Mesothelial cell of epicardium (in vitro differentiated cells): ENCODE results near the gene GRIA3. TPM values are rescaled to one million over a fixed set of nuclear protein-coding genes. Genes with fewer than 3 reads are reported as not detected.
"Not testable (repeated sequence)": the region's sequence is repeated elsewhere in the genome, so short reads cannot be mapped to it uniquely, and the experiment has no call there.

ENCODE experiments used
- DNase-seq, 2 experiments: peaks; one replicate each; pipeline ENCODE4 v3.0.0; 2021; ENCODE audit warnings: low spot score in 2 of 2; ENCODE audit not compliant: unreplicated experiment in 2 of 2
- H3K27ac Mint-ChIP-seq: 2 replicates; pipeline ENCODE4 v1.8.0; 2021; ENCODE audit warnings: mixed read lengths
- H3K27me3 Mint-ChIP-seq: 2 replicates; pipeline ENCODE4 v1.8.0; 2021; ENCODE audit warnings: low read depth, mixed read lengths
- H3K36me3 Mint-ChIP-seq: 2 replicates; pipeline ENCODE4 v1.8.0; 2021; ENCODE audit warnings: mixed read lengths
- H3K4me1 Mint-ChIP-seq: 2 replicates; pipeline ENCODE4 v1.8.0; 2021; ENCODE audit warnings: mixed read lengths
- H3K4me3 Mint-ChIP-seq: 2 replicates; pipeline ENCODE4 v1.8.0; 2021; ENCODE audit warnings: mild to moderate bottlenecking, moderate library complexity, mixed read lengths
- H3K9me3 Mint-ChIP-seq: 2 replicates; pipeline ENCODE4 v1.8.0; 2021; ENCODE audit warnings: mixed read lengths
- total RNA-seq: library from RNA; stranded (reverse); gene quantifications from 3 replicates; pipeline ENCODE4 v1.2.1, GENCODE V29; 2021
- TF ChIP-seq, protein P1 (sequence below): fragments of 200-600 bp; sonication (generic); IDR thresholded peaks from one replicate; pipeline ENCODE4 v1.5.0; 2021; ENCODE audit warnings: antibody characterized with exemption; ENCODE audit not compliant: unreplicated experiment

Gene GRIA3
- total RNA-seq, 1 donor from 2014 or later = 1.9 TPM

DNA sequence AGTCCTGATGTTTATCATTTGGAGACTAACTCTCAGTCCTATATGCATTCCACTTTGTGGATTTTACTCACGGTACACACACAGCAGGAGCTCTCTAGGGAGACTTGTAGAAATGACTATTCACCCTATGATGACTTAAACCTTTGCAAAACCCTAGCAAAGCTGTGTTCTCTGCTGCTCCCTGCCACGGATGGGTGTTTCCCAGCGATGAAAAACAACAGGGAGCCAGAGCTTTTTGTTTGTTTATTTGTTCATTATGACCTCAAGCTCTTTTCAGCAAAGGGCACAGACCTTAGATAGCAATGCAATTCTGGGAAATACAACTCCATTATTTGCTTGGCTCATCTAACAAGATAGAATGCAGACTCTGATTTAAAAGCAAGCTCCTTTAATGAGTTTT is 156.6 kb downstream of the GRIA3 start:
- TF ChIP-seq, protein P1, sequence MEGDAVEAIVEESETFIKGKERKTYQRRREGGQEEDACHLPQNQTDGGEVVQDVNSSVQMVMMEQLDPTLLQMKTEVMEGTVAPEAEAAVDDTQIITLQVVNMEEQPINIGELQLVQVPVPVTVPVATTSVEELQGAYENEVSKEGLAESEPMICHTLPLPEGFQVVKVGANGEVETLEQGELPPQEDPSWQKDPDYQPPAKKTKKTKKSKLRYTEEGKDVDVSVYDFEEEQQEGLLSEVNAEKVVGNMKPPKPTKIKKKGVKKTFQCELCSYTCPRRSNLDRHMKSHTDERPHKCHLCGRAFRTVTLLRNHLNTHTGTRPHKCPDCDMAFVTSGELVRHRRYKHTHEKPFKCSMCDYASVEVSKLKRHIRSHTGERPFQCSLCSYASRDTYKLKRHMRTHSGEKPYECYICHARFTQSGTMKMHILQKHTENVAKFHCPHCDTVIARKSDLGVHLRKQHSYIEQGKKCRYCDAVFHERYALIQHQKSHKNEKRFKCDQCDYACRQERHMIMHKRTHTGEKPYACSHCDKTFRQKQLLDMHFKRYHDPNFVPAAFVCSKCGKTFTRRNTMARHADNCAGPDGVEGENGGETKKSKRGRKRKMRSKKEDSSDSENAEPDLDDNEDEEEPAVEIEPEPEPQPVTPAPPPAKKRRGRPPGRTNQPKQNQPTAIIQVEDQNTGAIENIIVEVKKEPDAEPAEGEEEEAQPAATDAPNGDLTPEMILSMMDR = no peak
- Mint-ChIP-seq H3K27me3 (no peaks in the 10 kb centered on the region), H3K9me3 (peaks cover 24% of the 10 kb centered on the region), H3K27ac (no peak overlapping the region), H3K4me3 (no peak overlapping the region), H3K4me1 (no peaks in the 10 kb centered on the region), H3K36me3 (no peaks in the 10 kb centered on the region)
- no peak for DNase-seq

DNA sequence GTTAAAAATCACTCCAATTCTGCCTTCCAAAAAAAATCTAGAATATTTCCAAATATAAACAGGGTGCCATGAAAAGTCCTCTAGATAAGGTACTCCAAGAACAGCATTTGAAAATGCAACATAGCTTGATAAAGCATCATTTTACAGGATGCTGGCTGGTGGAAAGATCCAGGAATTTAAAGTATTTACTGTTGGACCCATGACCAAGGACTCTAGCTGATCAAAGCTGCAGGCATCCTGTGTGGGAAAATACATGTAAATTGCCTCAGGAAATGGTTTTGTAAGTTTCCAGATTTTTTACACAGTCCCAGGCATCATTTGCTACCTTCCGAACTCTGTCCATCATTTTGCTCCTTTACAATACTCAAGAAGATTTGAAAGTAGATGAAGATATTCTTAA is 164.4 kb downstream of the GRIA3 start:
- DNase-seq = no peak
- no peaks in the 10 kb centered on the region for H3K4me1 Mint-ChIP-seq
- no peaks in the 10 kb centered on the region for H3K36me3 Mint-ChIP-seq
- H3K9me3 Mint-ChIP-seq = peaks cover 12% of the 10 kb centered on the region
- H3K27ac Mint-ChIP-seq = no peak overlapping the region
- no peak overlapping the region for H3K4me3 Mint-ChIP-seq
- H3K27me3 Mint-ChIP-seq = peaks cover 1% of the 10 kb centered on the region
- TF ChIP-seq, protein P1 = no peak

DNA sequence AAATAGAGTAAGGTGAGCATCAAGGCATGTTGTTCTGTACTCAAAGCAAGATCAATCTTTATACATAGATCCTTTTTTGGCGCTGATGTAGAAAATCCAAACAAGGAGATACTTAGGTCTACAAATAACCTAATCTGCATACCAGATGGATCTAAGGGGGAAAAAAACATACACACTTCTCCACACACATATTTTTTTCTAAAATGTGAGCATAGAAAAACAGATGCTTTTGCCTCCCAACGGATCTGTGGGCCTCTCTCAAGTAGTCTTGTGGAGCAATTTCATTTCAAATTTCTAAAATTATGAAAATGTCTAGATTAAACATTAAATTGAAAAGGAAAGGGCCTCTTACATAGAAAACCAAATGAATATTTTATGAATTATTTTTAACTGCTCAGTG is 166.1 kb downstream of the GRIA3 start:
- TF ChIP-seq, protein P1 = no peak
- H3K27me3 Mint-ChIP-seq = peaks cover 3% of the 10 kb centered on the region
- H3K36me3 Mint-ChIP-seq = no peaks in the 10 kb centered on the region
- H3K4me3 Mint-ChIP-seq = no peak overlapping the region
- no peak overlapping the region for H3K27ac Mint-ChIP-seq
- H3K9me3 Mint-ChIP-seq = peaks cover 12% of the 10 kb centered on the region
- no peak for DNase-seq
- no peaks in the 10 kb centered on the region for H3K4me1 Mint-ChIP-seq

DNA sequence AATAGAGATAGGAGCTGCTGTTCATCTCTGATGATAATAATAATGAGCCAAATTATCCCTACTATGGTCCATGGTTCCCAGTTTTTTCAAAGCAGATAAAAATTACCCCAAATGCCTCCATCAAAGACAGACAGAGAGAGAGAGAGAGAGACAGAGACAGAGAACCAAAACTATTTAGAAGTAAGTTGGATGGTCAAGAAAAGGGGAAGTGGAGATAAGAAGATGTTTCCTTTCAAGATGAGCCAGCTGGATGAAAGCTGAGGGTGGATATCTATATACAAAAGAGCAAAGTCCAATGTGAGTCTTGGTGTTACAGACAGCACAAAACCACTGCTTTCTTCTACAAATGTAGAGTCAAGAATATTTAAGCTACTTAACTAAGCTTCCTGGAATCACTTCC is 173.9 kb downstream of the GRIA3 start:
- H3K27me3 Mint-ChIP-seq = peaks cover 3% of the 10 kb centered on the region
- no peak overlapping the region for H3K4me3 Mint-ChIP-seq
- H3K27ac Mint-ChIP-seq = no peak overlapping the region
- H3K36me3 Mint-ChIP-seq = no peaks in the 10 kb centered on the region
- DNase-seq = no peak
- TF ChIP-seq, protein P1 = no peak
- H3K4me1 Mint-ChIP-seq = no peaks in the 10 kb centered on the region
- peaks cover 28% of the 10 kb centered on the region for H3K9me3 Mint-ChIP-seq

DNA sequence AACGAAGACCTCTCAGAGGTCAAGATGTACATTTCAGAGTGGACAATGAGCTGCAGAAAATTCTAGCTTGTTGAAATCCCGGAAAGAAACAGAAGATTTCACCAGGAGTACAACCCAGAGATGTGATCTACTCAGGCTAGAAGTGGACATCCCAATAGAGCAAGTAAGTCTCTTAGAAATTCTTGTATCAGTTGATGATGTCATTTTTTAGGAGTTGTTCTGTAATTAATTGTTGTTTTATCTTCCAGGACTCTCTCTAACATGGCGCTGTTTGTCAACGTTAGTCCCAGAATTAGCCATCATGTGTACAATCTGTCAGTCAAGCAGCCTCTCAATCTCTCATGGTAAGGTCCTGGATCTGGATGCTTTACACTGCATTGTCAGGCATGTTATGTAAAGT is 174.4 kb downstream of the GRIA3 start:
- Mint-ChIP-seq H3K36me3 (no peaks in the 10 kb centered on the region), H3K27me3 (peaks cover 3% of the 10 kb centered on the region), H3K4me3 (no peak overlapping the region), H3K27ac (no peak overlapping the region), H3K9me3 (peaks cover 32% of the 10 kb centered on the region), H3K4me1 (no peaks in the 10 kb centered on the region)
- no peak for DNase-seq
- TF ChIP-seq, protein P1 = no peak

DNA sequence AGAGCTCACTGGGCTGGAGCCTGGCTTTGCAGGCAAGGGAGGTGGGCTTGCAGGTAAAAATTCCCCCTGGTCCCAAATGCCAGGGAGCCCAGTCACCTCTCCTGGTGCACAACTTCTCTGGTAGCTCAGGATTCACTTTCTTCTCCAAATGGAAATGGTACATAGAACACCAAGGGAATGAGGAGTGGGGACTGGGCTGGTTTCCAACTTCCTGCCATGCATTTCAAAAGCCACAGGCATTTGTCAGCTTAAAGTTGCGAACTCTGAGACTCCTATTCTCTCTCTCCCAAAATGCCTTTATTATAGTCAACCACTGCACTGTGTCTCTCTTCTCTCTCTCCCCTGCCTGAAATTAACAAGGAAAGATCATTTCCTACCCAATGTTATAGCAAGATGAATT is 177.3 kb downstream of the GRIA3 start:
- Mint-ChIP-seq H3K27me3 (no peaks in the 10 kb centered on the region), H3K4me3 (no peak overlapping the region), H3K27ac (no peak overlapping the region), H3K9me3 (peaks cover 38% of the 10 kb centered on the region), H3K36me3 (no peaks in the 10 kb centered on the region), H3K4me1 (no peaks in the 10 kb centered on the region)
- no peak for DNase-seq
- TF ChIP-seq, protein P1 = no peak

DNA sequence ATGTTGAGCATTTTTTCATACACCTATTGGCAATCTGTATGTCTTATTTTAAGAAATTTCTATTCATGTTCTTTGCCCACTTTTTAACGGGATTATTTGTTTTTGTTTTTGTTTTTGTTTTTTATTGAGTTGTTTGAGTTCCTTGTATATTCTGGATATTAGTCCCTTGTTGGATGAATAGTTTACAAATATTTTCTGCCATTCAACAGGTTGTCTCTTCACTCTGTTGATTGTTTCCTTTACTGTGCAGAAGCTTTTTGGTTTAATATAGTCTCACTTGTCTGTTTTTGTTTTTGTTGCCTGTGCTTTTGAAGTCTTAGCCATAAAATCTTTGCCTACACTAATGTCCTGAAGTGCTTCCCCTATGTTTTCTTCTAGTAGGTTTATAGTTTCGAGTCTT is 202.1 kb downstream of the GRIA3 start:
- not testable (repeated sequence) for DNase-seq, H3K36me3 Mint-ChIP-seq, H3K4me1 Mint-ChIP-seq, H3K27me3 Mint-ChIP-seq, H3K27ac Mint-ChIP-seq, H3K4me3 Mint-ChIP-seq
- peaks cover 61% of the 10 kb centered on the region for H3K9me3 Mint-ChIP-seq
